ENCODE data around the gene ANKHD1.

ANKHD1 gene

DNA sequence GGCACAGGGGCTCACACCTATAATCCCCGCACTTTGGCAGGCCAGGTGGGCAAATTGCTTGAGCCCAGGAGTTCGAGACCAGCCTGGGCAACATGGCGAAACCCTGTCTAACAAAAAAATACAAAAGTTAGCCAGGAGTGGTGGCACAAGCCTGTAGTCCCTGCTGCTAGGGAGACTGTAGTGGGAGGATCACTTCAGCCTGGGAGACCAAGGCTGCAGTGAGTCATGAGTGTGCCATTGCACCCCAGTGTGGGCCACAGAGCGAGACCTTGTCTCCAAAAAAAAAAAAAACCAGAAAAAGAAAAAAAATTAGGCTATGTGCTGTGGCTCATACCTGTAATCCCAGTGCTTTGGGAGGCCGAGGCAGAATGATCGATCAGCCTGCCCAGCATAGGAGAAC is 87.3 kb downstream of the ANKHD1 start:
- H3K4me3 ChIP-seq (ENCODE audit: low read length): no peak overlapping the region
- no peak for TF ChIP-seq ZNF274 (IDR thresholded peaks at IDR 0.05; ENCODE audit: low read depth, low read length)

GRCh38 chr5:140497897-140498296 is 96.3 kb downstream of the ANKHD1 start:
- TF ChIP-seq ZNF274 (IDR thresholded peaks at IDR 0.05; ENCODE audit: low read depth, low read length): no peak
- H3K4me3 ChIP-seq (ENCODE audit: low read length): no peak overlapping the region

GRCh38 chr5:140498591-140498990 is 97.0 kb downstream of the ANKHD1 start:
- H3K4me3 ChIP-seq (ENCODE audit: low read length): no peak overlapping the region
- no peak for TF ChIP-seq ZNF274 (IDR thresholded peaks at IDR 0.05; ENCODE audit: low read depth, low read length)

- no peak for TF ChIP-seq ZNF274 (IDR thresholded peaks at IDR 0.05; ENCODE audit: low read depth, low read length)
- H3K4me3 ChIP-seq (ENCODE audit: low read length): no peak overlapping the region
Measured at GRCh38 chr5:140502834-140503233, 101.2 kb downstream of the ANKHD1 start.

DNA sequence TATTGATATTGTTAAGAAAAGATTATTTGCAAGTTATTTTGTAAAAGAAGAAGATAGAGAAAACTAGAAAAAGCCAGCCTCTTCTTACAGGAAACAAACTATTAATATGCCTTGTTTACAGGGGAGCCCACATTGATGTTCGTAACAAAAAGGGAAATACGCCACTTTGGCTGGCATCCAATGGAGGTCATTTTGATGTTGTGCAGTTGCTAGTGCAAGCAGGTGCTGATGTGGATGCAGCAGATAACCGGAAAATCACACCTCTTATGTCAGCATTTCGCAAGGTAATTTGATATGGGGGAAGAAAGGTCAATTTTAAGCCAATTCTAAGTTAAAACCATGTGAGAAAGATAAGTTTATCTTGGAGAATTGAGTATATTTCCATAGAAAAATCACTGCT is 108.3 kb downstream of the ANKHD1 start:
- H3K4me3 ChIP-seq (ENCODE audit: low read length): no peak overlapping the region
- TF ChIP-seq ZNF274 (IDR thresholded peaks at IDR 0.05; ENCODE audit: low read depth, low read length): no peak

- no peak for TF ChIP-seq ZNF274 (IDR thresholded peaks at IDR 0.05; ENCODE audit: low read depth, low read length)
Measured at GRCh38 chr5:140513124-140513523, 111.5 kb downstream of the ANKHD1 start.

DNA sequence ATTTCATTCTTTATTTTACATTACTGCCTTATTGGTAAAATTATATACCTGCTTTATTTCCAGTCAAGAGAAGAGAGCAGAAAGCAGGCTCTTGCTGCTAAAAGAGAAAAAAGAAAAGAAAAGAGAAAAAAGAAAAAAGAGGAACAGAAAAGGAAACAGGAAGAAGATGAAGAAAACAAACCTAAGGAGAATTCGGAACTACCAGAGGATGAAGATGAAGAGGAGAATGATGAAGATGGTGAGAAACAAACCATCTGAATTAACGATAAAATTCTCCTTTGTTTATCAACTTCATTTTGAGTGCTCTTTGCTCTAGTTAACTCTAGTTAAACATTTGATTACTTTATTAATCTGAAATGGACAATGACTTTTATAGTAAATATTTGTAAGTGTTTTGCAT is 122.4 kb downstream of the ANKHD1 start:
- no peak overlapping the region for H3K4me3 ChIP-seq (ENCODE audit: low read length)
- TF ChIP-seq ZNF274 (IDR thresholded peaks at IDR 0.05; ENCODE audit: low read depth, low read length): no peak

More at GRCh38 chr5:140513124-140513523, 111.5 kb downstream of the ANKHD1 start:
- no peak overlapping the region for H3K4me3 ChIP-seq (ENCODE audit: low read length)

DNA sequence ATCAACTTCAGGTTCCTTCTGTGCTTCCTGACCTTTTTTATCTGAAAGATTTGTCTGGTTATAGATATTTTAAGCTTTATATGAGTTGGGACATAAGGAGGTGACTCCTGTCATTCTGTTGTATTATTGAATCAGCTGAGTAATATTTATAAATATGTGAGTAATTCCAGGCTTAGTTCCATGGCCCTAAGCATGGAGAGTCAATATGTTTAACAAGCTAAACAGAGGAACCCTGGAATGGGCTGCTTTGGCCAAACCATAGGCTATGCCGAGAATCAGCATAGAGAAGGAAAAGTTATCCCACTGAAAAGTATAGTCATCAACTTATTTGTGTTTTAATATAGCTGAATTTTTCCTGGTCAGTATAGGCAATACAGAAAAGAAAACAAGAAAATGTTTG is 138.6 kb downstream of the ANKHD1 start:
- no peak overlapping the region for H3K4me3 ChIP-seq (ENCODE audit: low read length)
- no peak for TF ChIP-seq ZNF274 (IDR thresholded peaks at IDR 0.05; ENCODE audit: low read depth, low read length)

DNA sequence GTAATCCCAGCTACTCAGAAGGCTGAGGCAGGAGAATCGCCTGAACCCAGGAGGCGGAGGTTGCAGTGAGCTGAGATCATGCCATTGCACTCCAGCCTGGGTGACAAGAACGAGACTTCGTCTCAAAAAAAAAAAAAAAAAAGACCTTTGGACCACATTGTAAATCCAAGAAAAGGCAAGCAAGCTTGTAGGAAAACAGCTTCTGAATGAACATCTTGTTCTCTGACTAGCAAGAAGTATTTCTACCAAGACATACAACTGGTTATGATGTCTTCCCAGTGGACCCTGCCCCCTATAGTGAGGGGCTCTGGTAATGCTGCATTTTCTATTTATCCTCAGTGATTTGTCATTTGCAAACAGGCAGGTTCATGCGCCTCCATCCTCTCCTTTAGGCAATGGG is 141.3 kb downstream of the ANKHD1 start:
- H3K4me3 ChIP-seq (ENCODE audit: low read length): no peak overlapping the region
- no peak for TF ChIP-seq ZNF274 (IDR thresholded peaks at IDR 0.05; ENCODE audit: low read depth, low read length)

GRCh38 chr5:140544986-140545385 is 143.4 kb downstream of the ANKHD1 start:
- no peak overlapping the region for H3K4me3 ChIP-seq (ENCODE audit: low read length)
- no peak for TF ChIP-seq ZNF274 (IDR thresholded peaks at IDR 0.05; ENCODE audit: low read depth, low read length)

GRCh38 chr5:140545606-140546005 is 144.0 kb downstream of the ANKHD1 start:
- TF ChIP-seq ZNF274 (IDR thresholded peaks at IDR 0.05; ENCODE audit: low read depth, low read length): no peak
- H3K4me3 ChIP-seq (ENCODE audit: low read length): no peak overlapping the region

- no peak for TF ChIP-seq ZNF274 (IDR thresholded peaks at IDR 0.05; ENCODE audit: low read depth, low read length)
- no peak overlapping the region; the same call in 1 of the 2 replicates for H3K4me3 ChIP-seq (ENCODE audit: low read length)
Measured at GRCh38 chr5:140546851-140547507, 145.3 kb downstream of the ANKHD1 start.

GRCh38 chr5:140547508-140548299 is 146.1 kb downstream of the ANKHD1 start, which contains the start of gene EIF4EBP3:
TSS of gene EIF4EBP3 (plus strand) at chr5:140547662. CDS start at chr5:140547738, 76 bp downstream.
- H3K4me3 ChIP-seq (ENCODE audit: low read length): no peak within 1 kb of the TSS; the same call in 1 of the 2 replicates
- TF ChIP-seq ZNF274 (IDR thresholded peaks at IDR 0.05; ENCODE audit: low read depth, low read length): no peak

- no peak for TF ChIP-seq ZNF274 (IDR thresholded peaks at IDR 0.05; ENCODE audit: low read depth, low read length)
- no peak overlapping the region; the same call in 1 of the 2 replicates for H3K4me3 ChIP-seq (ENCODE audit: low read length)
Measured at GRCh38 chr5:140548300-140548688, 146.7 kb downstream of the ANKHD1 start.

DNA sequence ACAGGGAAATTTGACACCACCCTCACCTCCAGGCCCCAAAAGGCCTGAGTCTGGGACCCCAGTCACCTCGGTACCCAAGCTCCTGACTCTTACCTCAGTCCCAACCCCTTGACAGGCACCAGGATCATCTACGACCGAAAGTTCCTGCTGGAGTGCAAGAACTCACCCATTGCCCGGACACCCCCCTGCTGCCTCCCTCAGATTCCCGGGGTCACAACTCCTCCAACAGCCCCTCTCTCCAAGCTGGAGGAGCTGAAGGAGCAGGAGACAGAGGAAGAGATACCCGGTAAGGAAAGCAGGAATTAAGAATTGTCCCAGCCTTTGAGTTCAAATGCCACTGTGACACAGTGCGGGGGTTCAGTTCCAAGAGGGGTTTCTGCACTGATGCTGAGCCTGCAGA is 147.2 kb downstream of the ANKHD1 start:
- TF ChIP-seq ZNF274 (IDR thresholded peaks at IDR 0.05; ENCODE audit: low read depth, low read length): no peak
- no peak overlapping the region for H3K4me3 ChIP-seq (ENCODE audit: low read length)

All from GM08714 (cell line).